ENCODE results near the gene WNK1.

The WNK1 gene

GRCh38 chr12:870378-870777 lies 118.0 kb downstream of the WNK1 start:
- DNase-seq, result no peak

DNA sequence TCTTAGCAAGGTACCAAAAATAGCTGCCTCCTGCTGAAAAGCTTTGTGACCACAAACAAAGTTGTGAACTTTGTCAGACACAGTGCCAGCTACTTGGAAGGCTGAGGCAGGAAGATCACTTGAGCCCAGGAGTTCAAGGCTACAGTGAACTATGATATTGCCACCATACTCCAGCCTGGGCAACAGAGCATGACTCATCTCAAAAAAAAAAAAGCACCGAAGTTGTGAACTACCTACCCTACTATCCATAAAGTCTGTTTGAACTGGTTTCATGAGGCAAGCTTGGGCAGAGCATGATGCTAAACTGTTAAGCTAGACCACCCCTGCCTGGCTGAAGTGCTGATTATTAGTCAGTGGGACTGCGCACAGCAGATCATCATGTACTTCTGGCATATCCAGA lies 121.6 kb downstream of the WNK1 start:
- no peak for DNase-seq

- DNase-seq, result no peak
These were observed 127.3 kb downstream of the WNK1 start for GRCh38 chr12:879641-880040.

GRCh38 chr12:880656-881055 lies 128.3 kb downstream of the WNK1 start:
- no peak for DNase-seq

DNA sequence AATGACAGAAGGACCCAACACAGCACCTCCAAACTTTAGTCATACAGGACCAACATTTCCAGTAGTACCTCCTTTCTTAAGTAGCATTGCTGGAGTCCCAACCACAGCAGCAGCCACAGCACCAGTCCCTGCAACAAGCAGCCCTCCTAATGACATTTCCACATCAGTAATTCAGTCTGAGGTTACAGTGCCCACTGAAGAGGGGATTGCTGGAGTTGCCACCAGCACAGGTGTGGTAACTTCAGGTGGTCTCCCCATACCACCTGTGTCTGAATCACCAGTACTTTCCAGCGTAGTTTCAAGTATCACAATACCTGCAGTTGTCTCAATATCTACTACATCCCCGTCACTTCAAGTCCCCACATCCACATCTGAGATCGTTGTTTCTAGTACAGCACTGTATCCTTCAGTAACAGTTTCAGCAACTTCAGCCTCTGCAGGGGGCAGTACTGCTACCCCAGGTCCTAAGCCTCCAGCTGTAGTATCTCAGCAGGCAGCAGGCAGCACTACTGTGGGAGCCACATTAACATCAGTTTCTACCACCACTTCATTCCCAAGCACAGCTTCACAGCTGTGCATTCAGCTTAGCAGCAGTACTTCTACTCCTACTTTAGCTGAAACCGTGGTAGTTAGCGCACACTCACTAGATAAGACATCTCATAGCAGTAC lies 132.5 kb downstream of the WNK1 start:
- DNase-seq, result no peak

DNA sequence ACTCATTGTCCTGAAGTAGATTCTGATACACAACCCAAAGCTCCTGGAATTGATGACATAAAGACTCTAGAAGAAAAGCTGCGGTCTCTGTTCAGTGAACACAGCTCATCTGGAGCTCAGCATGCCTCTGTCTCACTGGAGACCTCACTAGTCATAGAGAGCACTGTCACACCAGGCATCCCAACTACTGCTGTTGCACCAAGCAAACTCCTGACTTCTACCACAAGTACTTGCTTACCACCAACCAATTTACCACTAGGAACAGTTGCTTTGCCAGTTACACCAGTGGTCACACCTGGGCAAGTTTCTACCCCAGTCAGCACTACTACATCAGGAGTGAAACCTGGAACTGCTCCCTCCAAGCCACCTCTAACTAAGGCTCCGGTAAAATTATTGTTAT lies 133.3 kb downstream of the WNK1 start:
- no peak for DNase-seq

GRCh38 chr12:886206-886605 lies 133.8 kb downstream of the WNK1 start:
- no peak for DNase-seq

DNA sequence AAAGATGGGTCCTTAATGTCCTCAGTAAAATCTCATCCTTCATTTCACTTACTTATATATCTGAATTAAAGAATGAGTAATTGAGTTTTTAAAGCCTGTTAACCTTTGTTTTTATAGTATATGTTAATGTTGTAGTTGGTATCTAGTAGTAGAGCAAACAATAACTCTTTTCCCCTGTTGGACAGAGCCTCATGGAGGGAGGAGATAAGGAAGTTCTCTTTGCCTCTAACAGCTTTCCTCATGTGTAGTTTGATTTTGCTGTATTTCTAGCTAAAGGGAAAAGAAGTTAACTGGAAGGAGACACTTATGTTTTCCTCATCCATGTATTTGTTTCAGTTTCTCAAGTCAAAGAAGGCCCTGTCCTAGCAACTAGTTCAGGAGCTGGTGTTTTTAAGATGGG lies 141.8 kb downstream of the WNK1 start:
- DNase-seq, result no peak

GRCh38 chr12:896031-896430 lies 143.7 kb downstream of the WNK1 start:
- DNase-seq, result no peak

DNA sequence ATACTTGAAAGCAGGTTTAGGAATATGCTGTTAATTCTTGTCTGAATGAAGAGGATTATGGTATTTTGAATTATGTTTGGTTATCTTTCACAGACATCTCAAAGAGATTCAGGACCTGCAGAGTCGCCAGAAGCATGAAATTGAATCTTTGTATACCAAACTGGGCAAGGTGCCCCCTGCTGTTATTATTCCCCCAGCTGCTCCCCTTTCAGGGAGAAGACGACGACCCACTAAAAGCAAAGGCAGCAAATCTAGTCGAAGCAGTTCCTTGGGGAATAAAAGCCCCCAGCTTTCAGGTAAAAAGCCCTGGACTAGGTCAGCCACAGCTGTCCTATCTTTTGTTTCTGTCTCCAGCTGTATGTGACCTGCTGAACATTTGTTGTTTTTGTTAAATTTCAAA lies 145.0 kb downstream of the WNK1 start:
- DNase-seq, result no peak

DNA sequence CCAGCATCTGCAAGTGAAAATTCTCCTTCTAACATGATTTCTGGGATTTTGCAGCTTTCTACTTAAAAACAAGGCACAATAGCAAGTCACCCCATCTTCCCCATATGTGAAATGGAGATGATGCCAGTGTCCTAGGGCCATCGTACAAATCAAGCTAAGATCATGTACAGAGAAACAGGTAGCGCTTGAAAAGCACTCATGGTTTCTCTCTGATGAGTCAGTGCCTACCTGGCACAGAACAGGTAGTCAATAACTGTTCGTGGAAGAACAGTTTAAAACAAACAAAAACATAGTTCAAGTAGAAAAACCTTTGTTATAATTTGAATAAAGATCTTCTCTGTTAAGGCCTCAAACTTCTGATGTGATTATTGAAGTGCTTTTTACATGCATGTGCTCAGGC lies 150.2 kb downstream of the WNK1 start:
- no peak for DNase-seq

- no peak for DNase-seq
These were observed 150.7 kb downstream of the WNK1 start for GRCh38 chr12:903055-903454.

DNA sequence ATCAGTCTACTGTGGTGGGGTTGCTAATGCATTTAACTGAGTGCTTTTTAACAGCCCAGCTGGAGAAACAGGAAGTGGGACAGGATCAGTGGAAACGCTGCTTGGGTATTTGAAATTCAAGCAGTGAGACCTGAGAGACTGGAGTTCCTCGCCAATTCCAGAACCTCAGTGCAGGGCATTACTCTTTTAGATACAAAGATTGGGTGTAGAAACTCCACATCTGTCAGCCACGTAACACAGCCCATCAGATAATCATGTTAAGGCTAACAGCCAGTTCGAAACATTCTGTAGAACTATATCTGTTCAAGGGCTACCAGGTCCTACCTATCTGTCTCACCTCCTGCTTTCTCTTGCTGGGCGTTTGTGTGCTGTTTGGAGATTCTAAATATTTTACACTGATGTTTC lies 151.6 kb downstream of the WNK1 start:
- no peak for DNase-seq

DNA sequence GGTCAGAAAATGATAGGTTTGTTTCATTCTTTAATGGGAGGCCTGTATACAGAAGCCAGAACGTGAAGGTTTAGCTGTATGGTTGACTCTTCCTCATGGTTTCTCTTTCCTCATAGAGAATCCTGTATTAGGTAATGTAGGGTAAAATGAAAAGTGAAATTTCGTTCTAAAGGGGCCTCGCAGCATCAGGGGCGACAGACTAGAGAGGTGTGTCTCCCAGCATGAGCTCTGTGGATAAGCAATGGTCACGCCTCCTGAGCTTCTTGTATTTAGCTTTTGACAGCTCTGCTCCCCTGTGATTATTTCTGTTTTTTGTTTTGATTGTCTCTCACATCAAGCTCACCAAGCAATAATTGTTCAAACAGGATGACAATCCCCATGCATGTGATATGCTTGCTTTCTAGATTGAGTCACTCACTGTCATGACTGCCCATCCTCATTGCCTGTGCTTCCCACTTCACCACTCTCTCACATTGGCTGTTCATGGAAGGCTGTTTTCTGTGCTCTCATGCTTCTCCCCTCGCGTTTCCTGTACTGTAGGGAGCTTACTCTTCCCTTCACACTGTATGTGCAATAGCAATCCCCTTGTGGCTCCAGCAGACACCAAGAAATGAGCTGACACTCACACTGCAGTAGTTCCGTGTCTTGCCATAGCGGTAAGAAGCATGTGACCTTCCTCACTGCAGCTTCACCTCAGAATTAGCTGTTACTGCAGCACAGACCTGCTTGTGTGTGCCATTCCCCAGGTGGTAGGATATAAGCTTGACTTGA lies 153.1 kb downstream of the WNK1 start:
- DNase-seq, result no peak

- no peak for DNase-seq
These were observed 153.7 kb downstream of the WNK1 start for GRCh38 chr12:906062-906585.

DNA sequence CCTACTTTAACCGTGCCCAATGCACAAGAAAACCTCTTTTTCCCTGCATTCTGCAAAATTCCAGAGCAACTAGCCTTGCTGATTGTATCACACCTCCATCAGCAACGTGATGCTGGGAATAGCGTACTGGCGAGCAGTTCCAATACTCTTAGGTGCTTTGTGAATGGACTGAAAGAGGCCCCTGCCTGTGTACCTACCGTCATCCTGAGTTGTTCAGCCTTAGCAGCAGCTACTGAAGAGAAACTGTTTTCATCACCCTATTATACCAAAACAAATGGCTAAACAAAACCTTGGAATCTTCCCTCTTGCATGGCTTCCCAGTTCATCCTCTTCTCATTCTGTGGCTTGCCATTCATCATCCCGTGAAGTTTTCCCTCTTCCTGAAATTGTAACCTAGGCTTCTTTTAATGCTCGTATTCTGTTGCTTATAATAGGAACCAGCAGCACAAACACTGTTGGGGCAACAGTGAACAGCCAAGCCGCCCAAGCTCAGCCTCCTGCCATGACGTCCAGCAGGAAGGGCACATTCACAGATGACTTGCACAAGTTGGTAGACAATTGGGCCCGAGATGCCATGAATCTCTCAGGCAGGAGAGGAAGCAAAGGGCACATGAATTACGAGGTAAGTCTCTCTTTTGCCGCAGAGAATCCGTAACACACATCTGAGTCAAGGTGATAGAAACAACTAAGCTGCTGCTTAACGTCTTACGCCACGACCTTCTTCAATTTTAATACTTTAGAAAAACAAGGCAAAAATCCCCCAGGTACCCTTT lies 155.2 kb downstream of the WNK1 start:
- DNase-seq, result no peak

- DNase-seq, result no peak
These were observed 157.5 kb downstream of the WNK1 start for GRCh38 chr12:909861-910260.

- no peak for DNase-seq
These were observed 158.0 kb downstream of the WNK1 start for GRCh38 chr12:910416-910815.

DNA sequence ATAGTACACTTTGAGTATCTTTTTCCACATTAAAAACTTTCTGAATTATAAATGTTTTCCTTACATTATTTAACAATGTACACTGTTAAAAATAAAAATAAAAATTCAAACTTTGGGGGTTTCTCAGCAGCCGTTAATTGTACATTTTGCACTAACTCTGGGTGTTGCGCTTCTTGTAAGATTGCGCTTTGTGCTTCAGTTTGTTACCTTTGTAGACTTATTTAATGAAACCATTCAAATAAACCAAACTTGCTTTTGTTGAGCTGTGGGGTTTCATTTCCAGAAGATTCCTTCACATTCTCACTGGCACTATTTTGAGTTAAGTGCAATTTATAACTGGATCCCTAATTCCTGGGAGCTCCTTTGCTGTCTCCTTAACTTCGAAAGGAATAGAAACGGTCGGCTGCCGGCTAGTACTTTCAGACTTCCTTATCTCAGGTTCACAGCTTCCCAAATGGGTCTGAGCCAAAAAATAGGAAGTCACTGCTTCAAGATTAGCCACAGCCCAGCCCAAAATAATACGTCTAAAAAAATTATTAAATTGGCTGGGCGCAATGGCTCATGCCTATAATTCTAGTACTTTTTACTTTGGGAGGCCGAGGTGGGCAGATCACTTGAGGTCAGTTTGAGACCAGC lies 158.9 kb downstream of the WNK1 start:
- no peak for DNase-seq

DNA sequence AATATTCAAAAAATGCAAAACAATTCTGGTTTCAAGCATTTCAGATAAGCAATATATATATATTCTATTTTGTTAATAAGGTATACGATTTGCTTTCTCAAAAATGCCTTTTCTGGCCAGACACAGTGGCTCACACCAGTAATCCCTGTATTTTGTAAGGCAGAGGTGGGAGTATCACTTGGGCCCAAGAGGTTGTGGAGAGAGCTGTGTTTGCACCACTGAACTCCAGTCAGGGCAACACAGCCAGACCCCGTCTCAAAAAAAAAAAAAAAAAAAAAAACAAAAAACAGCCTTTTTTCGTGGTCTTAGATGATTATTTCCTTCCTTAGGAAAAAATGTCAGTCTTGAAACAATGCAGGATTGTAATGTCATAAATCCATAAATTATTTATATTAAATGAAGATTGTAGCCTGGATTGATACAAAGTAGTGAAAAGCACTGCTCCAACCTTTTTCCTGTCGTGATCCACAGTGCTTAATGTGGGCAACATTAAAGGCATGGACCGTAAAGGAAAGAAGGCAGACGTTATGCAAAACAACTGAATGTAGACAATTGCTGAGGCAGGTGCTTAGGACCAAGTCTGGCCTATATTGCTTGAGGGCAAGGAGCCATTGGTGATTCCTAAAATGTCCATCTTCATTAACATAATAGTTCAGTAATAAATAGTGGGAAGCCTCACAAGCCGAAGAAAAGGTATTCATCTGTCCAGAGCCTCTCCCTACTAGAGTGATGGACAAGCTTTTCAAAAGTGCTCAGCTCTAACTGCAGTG lies 160.3 kb downstream of the WNK1 start:
- DNase-seq, result no peak

GRCh38 chr12:913919-914698 lies 161.7 kb downstream of the WNK1 start:
- no peak for DNase-seq

DNA sequence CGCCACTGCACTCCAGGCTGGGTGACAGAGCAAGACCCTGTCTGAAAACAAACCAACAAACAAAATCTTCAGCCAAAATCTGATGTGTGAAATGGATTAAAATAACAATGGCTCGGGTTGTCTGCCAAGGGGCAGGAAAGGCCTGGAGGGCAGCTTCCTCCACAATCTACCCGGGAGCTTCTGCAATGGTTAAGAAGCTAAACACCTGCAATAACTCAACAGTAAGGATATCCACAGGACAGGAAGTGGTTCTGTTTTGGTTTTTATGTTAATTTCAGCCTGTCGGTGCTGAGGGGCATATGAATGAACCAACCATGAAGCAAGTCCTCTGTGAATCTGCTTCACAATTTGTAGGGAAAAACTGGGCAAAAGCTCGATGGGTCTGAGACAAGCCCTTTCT lies 162.7 kb downstream of the WNK1 start:
- no peak for DNase-seq

All from KG1 (cell line).